Measurements from ENCODE around the gene MAGI3.
"Not testable (repeated sequence)": the region's sequence is repeated elsewhere in the genome, so short reads cannot be mapped to it uniquely, and the experiment has no call there.

Gene MAGI3

GRCh38 chr1:113415310-113416070 lies 25.2 kb downstream of the MAGI3 start:
- TF ChIP-seq CTCF (IDR thresholded peaks at IDR 0.05; ENCODE audit: insufficient read depth, missing control alignments): no peak
- no peak for DNase-seq (ENCODE audit: insufficient read length, low spot score)
- FAIRE-seq: no peak

- not testable (repeated sequence) for DNase-seq (ENCODE audit: insufficient read length, low spot score); FAIRE-seq
Observed at GRCh38 chr1:113416071-113416470, 25.8 kb downstream of the MAGI3 start.

DNA sequence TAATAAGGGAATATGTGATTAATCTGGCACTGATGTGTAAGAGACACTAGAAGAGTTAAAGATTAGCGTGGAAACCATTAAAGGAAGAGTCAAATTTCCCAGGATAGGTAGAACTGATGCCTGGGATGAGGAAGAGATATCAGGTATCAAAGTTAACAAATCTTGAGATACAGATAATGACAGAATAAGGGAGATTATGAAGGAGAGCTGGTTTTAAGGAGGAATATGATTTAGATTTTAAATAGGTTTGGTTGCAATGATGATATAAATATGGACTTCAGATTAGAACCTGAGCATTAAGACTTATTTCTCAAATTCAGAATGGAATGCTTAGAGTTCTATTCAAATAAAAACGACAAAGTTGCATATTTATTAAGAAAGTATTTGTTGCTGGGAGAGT lies 26.2 kb downstream of the MAGI3 start:
- FAIRE-seq (no peak), DNase-seq (ENCODE audit: insufficient read length, low spot score) (no peak)
- TF ChIP-seq CTCF (IDR thresholded peaks at IDR 0.05; ENCODE audit: insufficient read depth, missing control alignments): no peak

GRCh38 chr1:113422315-113423068 lies 32.2 kb downstream of the MAGI3 start:
- FAIRE-seq: no peak
- TF ChIP-seq CTCF (IDR thresholded peaks at IDR 0.05; ENCODE audit: insufficient read depth, missing control alignments): no peak
- no peak for DNase-seq (ENCODE audit: insufficient read length, low spot score)

- no peak for TF ChIP-seq CTCF (IDR thresholded peaks at IDR 0.05; ENCODE audit: insufficient read depth, missing control alignments)
- DNase-seq (ENCODE audit: insufficient read length, low spot score): no peak
- no peak for FAIRE-seq
Observed at GRCh38 chr1:113423826-113424225, 33.5 kb downstream of the MAGI3 start.

- no peak for TF ChIP-seq CTCF (IDR thresholded peaks at IDR 0.05; ENCODE audit: insufficient read depth, missing control alignments)
- no peak for DNase-seq (ENCODE audit: insufficient read length, low spot score)
- FAIRE-seq: no peak
Observed at GRCh38 chr1:113429461-113430153, 39.3 kb downstream of the MAGI3 start.

- TF ChIP-seq CTCF (IDR thresholded peaks at IDR 0.05; ENCODE audit: insufficient read depth, missing control alignments): no peak
- DNase-seq (ENCODE audit: insufficient read length, low spot score) (no peak), FAIRE-seq (no peak)
Observed at GRCh38 chr1:113433184-113433583, 42.9 kb downstream of the MAGI3 start.

All from D721Med (cell line).